HepG2 (cell line): ENCODE results near the gene PCBP2. TPM values are rescaled to one million over a fixed set of nuclear protein-coding genes. Genes with fewer than 3 reads are reported as not detected.
A peak's percentile ranks its signal among the peaks of the same experiment; 100 is the strongest.

Source experiments
- BATF2 ChIP-seq: sonication (generic); formaldehyde crosslinking; IDR thresholded peaks from 2 replicates; pipeline ENCODE4 v1.8.0; 2022; ENCODE audit warnings: mild to moderate bottlenecking, missing genetic modification reagents, moderate library complexity
- CBX5 ChIP-seq: sonication (generic); formaldehyde crosslinking; IDR thresholded peaks from 2 replicates; pipeline ENCODE4 v1.4.0; 2020; ENCODE audit warnings: missing genetic modification reagents, borderline replicate concordance
- FOXM1 ChIP-seq: sonication (generic); formaldehyde crosslinking; IDR thresholded peaks from 2 replicates; pipeline ENCODE4 v1.5.0; 2020; ENCODE audit warnings: missing genetic modification reagents
- GMEB1 ChIP-seq: sonication (generic); formaldehyde crosslinking; IDR thresholded peaks from 2 replicates; pipeline ENCODE4 v1.5.1; 2020; ENCODE audit warnings: missing genetic modification reagents, mild to moderate bottlenecking, borderline replicate concordance
- GPN1 ChIP-seq: sonication (generic); formaldehyde crosslinking; IDR thresholded peaks from 2 replicates; pipeline ENCODE4 v1.5.1; 2020; ENCODE audit warnings: missing genetic modification reagents, borderline replicate concordance
- HOMEZ ChIP-seq: IDR thresholded peaks from 2 replicates; pipeline ENCODE4 v1.6.1; 2016; ENCODE audit warnings: low read depth
- JUND ChIP-seq: sonication (generic); formaldehyde crosslinking; IDR thresholded peaks from 2 replicates; pipeline ENCODE4 v1.8.0; 2022; ENCODE audit warnings: mild to moderate bottlenecking, missing genetic modification reagents
- KLF15 ChIP-seq: sonication (generic); formaldehyde crosslinking; IDR thresholded peaks from 2 replicates; pipeline ENCODE4 v1.8.1; 2023; ENCODE audit warnings: borderline replicate concordance, mild to moderate bottlenecking, inconsistent platforms, missing genetic modification reagents, mixed read lengths
- MAF1 ChIP-seq: sonication (generic); formaldehyde crosslinking; IDR thresholded peaks from 2 replicates; pipeline ENCODE4 v1.5.0; 2020; ENCODE audit warnings: missing genetic modification reagents, borderline replicate concordance
- MTA1 ChIP-seq: sonication (generic); formaldehyde crosslinking; IDR thresholded peaks from 2 replicates; pipeline ENCODE4 v1.4.0; 2020; ENCODE audit warnings: missing genetic modification reagents, mild to moderate bottlenecking, borderline replicate concordance
- MXD4 ChIP-seq: IDR thresholded peaks from 2 replicates; pipeline ENCODE4 v1.6.1; 2016; ENCODE audit warnings: mild to moderate bottlenecking, missing biosample characterization, missing genetic modification reagents
- NFE2L2 ChIP-seq: fragments of 150-350 bp; IDR thresholded peaks from 2 replicates; pipeline ENCODE4 v1.6.1; 2014; ENCODE audit warnings: low read length
- RBM39 ChIP-seq: fragments of 200-400 bp; formaldehyde crosslinking; IDR thresholded peaks from one replicate; pipeline ENCODE4 v1.6.1; 2018; ENCODE audit warnings: antibody characterized with exemption, mild to moderate bottlenecking, low read depth, low read length; ENCODE audit not compliant: poor library complexity, severe bottlenecking
- SNAI1 ChIP-seq: sonication (generic); formaldehyde crosslinking; IDR thresholded peaks from 2 replicates; pipeline ENCODE4 v1.5.0; 2020; ENCODE audit warnings: mild to moderate bottlenecking, missing genetic modification reagents, borderline replicate concordance
- STAG1 ChIP-seq: sonication (generic); formaldehyde crosslinking; IDR thresholded peaks from 2 replicates; pipeline ENCODE4 v1.4.0; 2020; ENCODE audit warnings: missing genetic modification reagents
- U2AF1 ChIP-seq: fragments of 200-400 bp; formaldehyde crosslinking; optimal IDR thresholded peaks from 2 replicates; pipeline ENCODE3; 2017; ENCODE audit warnings: mild to moderate bottlenecking, low read depth, low read length
- ZBTB1 ChIP-seq: sonication (generic); formaldehyde crosslinking; IDR thresholded peaks from 2 replicates; pipeline ENCODE4 v1.4.0; 2020; ENCODE audit warnings: missing genetic modification reagents, borderline replicate concordance
- ZNF101 ChIP-seq: sonication (generic); formaldehyde crosslinking; IDR thresholded peaks from 2 replicates; pipeline ENCODE4 v1.4.0; 2020; ENCODE audit warnings: mild to moderate bottlenecking, low read depth, missing genetic modification reagents, borderline replicate concordance
- ZNF3 ChIP-seq: IDR thresholded peaks from 2 replicates; pipeline ENCODE4 v1.7.0; 2017; ENCODE audit warnings: inconsistent platforms
- ZNF30 ChIP-seq: sonication (generic); formaldehyde crosslinking; IDR thresholded peaks from 2 replicates; pipeline ENCODE4 v1.5.0; 2020; ENCODE audit warnings: mild to moderate bottlenecking, missing genetic modification reagents
- ZNF337 ChIP-seq: sonication (generic); formaldehyde crosslinking; IDR thresholded peaks from 2 replicates; pipeline ENCODE4 v1.5.1; 2020; ENCODE audit warnings: missing genetic modification reagents, low read depth, mild to moderate bottlenecking, borderline replicate concordance
- ZNF362 ChIP-seq: sonication (generic); formaldehyde crosslinking; IDR thresholded peaks from 2 replicates; pipeline ENCODE4 v1.4.0; 2020; ENCODE audit warnings: missing genetic modification reagents, mild to moderate bottlenecking, borderline replicate concordance
- ZNF674 ChIP-seq: sonication (generic); formaldehyde crosslinking; IDR thresholded peaks from 2 replicates; pipeline ENCODE4 v1.5.0; 2020; ENCODE audit warnings: low read depth, mild to moderate bottlenecking, missing genetic modification reagents
- ZSCAN31 ChIP-seq: sonication (generic); formaldehyde crosslinking; IDR thresholded peaks from 2 replicates; pipeline ENCODE4 v1.5.0; 2020; ENCODE audit warnings: low read depth, mild to moderate bottlenecking, missing genetic modification reagents
- polyA plus RNA-seq, 8 experiments: library from polyadenylated mRNA; depleted of rRNA in 3 of 8; stranded (reverse) in 7 of 8; unstranded in 1 of 8; fragments of >200 nt; fragmentation: Illumina TruSeq in 4 of 8; extraction: Trizol in 4 of 8; gene quantifications; 2 replicates each; pipeline versions ENCODE4 v1.2.1 to v1.2.3, GENCODE V29; 2011 to 2016; ENCODE audit warnings: low read depth in 4 of 8, missing spikeins in 1 of 8, mixed read lengths in 1 of 8; ENCODE audit not compliant: insufficient read depth in 1 of 8
- total RNA-seq, 5 experiments: library from RNA; depleted of rRNA; stranded (reverse); fragments of >200 nt; fragmentation: Illumina TruSeq; extraction: Trizol; gene quantifications; 2 replicates each; pipeline ENCODE4 v1.2.3, GENCODE V29; 2016; ENCODE audit warnings: low read depth in 1 of 5

PCBP2 gene
- total and polyA plus RNA-seq, 2 of the 13 experiments (the other 11 are each of a cell fraction or from before 2014, with no cell fraction given): 154 to 345 TPM

- TF ChIP-seq GMEB1 (CRISPR knock-in tag): peak; percentile 86
- TF ChIP-seq MTA1: no peak
- TF ChIP-seq GPN1 (CRISPR knock-in tag): no peak
- TF ChIP-seq MXD4 (CRISPR knock-in tag): peak; percentile 82; the same call in 1 of the 2 replicates
- TF ChIP-seq HOMEZ (CRISPR knock-in tag): no peak
- TF ChIP-seq ZBTB1 (CRISPR knock-in tag): no peak
- TF ChIP-seq ZNF337: no peak
- peak; percentile 83; the same call in 1 of the 2 replicates for TF ChIP-seq KLF15 (CRISPR knock-in tag)
- peak; percentile 42; the same call in 1 of the 2 replicates for TF ChIP-seq BATF2 (CRISPR knock-in tag)
- no peak for TF ChIP-seq ZNF362
- TF ChIP-seq SNAI1 (CRISPR knock-in tag): 0 out of 2 replicates have a peak, but pooled peaks have one; percentile 38
- peak; percentile 81; the same call in 1 of the 2 replicates for TF ChIP-seq ZNF30 (CRISPR knock-in tag)
- no peak for TF ChIP-seq U2AF1
- TF ChIP-seq FOXM1: peak; percentile 89; the same call in 1 of the 2 replicates
- no peak; the same call in 1 of the 2 replicates for TF ChIP-seq STAG1 (CRISPR knock-in tag)
- no peak for TF ChIP-seq ZSCAN31
- no peak for TF ChIP-seq NFE2L2
- no peak for TF ChIP-seq ZNF3
- no peak; the same call in 1 of the 2 replicates for TF ChIP-seq CBX5
- TF ChIP-seq ZNF674 (CRISPR knock-in tag): no peak
- no peak for TF ChIP-seq ZNF101 (CRISPR knock-in tag)
- peak; percentile 81 for TF ChIP-seq RBM39
- TF ChIP-seq JUND (CRISPR knock-in tag): peak; percentile 53
- no peak for TF ChIP-seq MAF1
These were observed 49.1 kb downstream of the PCBP2 start, which contains the start of gene TARBP2 (continued) for GRCh38 chr12:53500776-53501614.
